HCT116 (cell line): Measurements from ENCODE around the gene ARHGAP21. TPM values are rescaled to one million over a fixed set of nuclear protein-coding genes. Genes with fewer than 3 reads are reported as not detected.

Experiments used
- ATAC-seq: fragments of 200-7000 bp; cut with Tn5 transposase; 2 replicates; pipeline ENCODE4 v1.9.1; 2020; ENCODE audit warnings: mild to moderate bottlenecking, moderate library complexity
- BruUV-seq: library from RNA; stranded (reverse); fragments of 400-500 nt; replicated peaks from 2 replicates; lab custom pipeline; 2021; lab: Mats Ljungman, UMichigan
- CTCF ChIA-PET: fragments of 300-600 bp; sonication (Branson Sonifier 250); formaldehyde crosslinking; loops from one replicate; lab custom pipeline; 2021; ENCODE audit warnings: antibody characterized with exemption; lab: Charles Lee
- POLR2A ChIA-PET: fragments of 300-600, 350-600 bp; sonication (Branson Sonifier 250); formaldehyde crosslinking; loops from one replicate; lab custom pipeline; 2021; ENCODE audit warnings: antibody characterized with exemption; lab: Charles Lee
- RAD21 ChIA-PET, 2 experiments: fragments of 300-600 bp; sonication (Branson Sonifier 250); formaldehyde crosslinking; loops; one replicate each; lab custom pipeline; 2023; ENCODE audit warnings: low total read pairs in 2 of 2; ENCODE audit not compliant: uncharacterized antibody in 2 of 2, unreplicated experiment in 2 of 2, low non-redundant PET in 1 of 2; lab: Charles Lee
- DNase-seq: peaks from one replicate; pipeline ENCODE4 v3.0.0-alpha.2; 2010; ENCODE audit warnings: low read depth, low spot score
- H2AFZ ChIP-seq: fragments of 200-600 bp; shearing (Covaris generic), sonication (generic); 2 replicates; pipeline ENCODE4 v1.6.1; 2017; ENCODE audit warnings: low read depth, mixed run types, mixed read lengths, antibody characterized with exemption, low read length; ENCODE audit not compliant: poor library complexity, severe bottlenecking
- H3K27ac ChIP-seq: 2 replicates; pipeline ENCODE4 v1.5.1; 2012; ENCODE audit warnings: low read depth, low read length
- H3K27me3 ChIP-seq: fragments of 200-600 bp; sonication (generic); 2 replicates; pipeline ENCODE4 v1.6.1; 2016; ENCODE audit warnings: mixed run types, low read length, mixed read lengths; ENCODE audit not compliant: insufficient read depth
- H3K36me3 ChIP-seq, 2 experiments: fragments of 200-500 bp in 1 of 2; fragments of 200-600 bp in 1 of 2; sonication (Bioruptor generic) in 1 of 2; sonication (generic) in 1 of 2; 2 replicates each; pipeline versions ENCODE4 v1.5.1 to v1.6.1; 2014 to 2016; ENCODE audit warnings: low read length in 2 of 2, inconsistent platforms in 1 of 2, mixed read lengths in 1 of 2, mixed run types in 1 of 2; ENCODE audit not compliant: insufficient read depth in 2 of 2, control insufficient read depth in 1 of 2
- H3K4me1 ChIP-seq, 2 experiments: fragments of 200-600 bp in 1 of 2; sonication (generic) in 1 of 2; 2 replicates each; pipeline versions ENCODE4 v1.5.1 to v1.6.1; 2012 to 2017; ENCODE audit warnings: low read length in 2 of 2, inconsistent platforms in 1 of 2, mild to moderate bottlenecking in 1 of 2, mixed read lengths in 1 of 2, mixed run types in 1 of 2, moderate library complexity in 1 of 2; ENCODE audit not compliant: insufficient read depth in 2 of 2, control insufficient read depth in 1 of 2
- H3K4me2 ChIP-seq: fragments of 200-600 bp; sonication (generic); 2 replicates; pipeline ENCODE4 v1.6.1; 2017; ENCODE audit warnings: mixed run types, low read length, mixed read lengths
- H3K4me3 ChIP-seq, 2 experiments: fragments of 200-600 bp in 1 of 2; sonication (generic) in 1 of 2; replicated peaks in 1 of 2; 2 replicates each; pipeline ENCODE4 v1.5.1; 2011 to 2016; ENCODE audit warnings: low read length in 2 of 2, control low read depth in 1 of 2, low read depth in 1 of 2, mild to moderate bottlenecking in 1 of 2, mixed read lengths in 1 of 2, mixed run types in 1 of 2
- H3K79me2 ChIP-seq: fragments of 200-600 bp; sonication (generic); 2 replicates; pipeline ENCODE4 v1.6.1; 2017; ENCODE audit warnings: mild to moderate bottlenecking, mixed run types, low read length, moderate library complexity, mixed read lengths; ENCODE audit not compliant: insufficient read depth
- H3K9ac ChIP-seq: fragments of 200-600 bp; sonication (generic); 2 replicates; pipeline ENCODE4 v1.6.1; 2016; ENCODE audit warnings: low read length, mixed read lengths
- H3K9me2 ChIP-seq: fragments of 200-600 bp; sonication (generic), shearing (Covaris generic); 2 replicates; pipeline ENCODE4 v1.6.1; 2017; ENCODE audit warnings: mixed run types, mild to moderate bottlenecking, moderate library complexity; ENCODE audit not compliant: insufficient read depth
- H3K9me3 ChIP-seq, 2 experiments: fragments of 200-500 bp in 1 of 2; fragments of 200-600 bp in 1 of 2; sonication (Bioruptor generic) in 1 of 2; sonication (generic) in 1 of 2; 2 replicates each; pipeline ENCODE4 v1.6.1; 2014 to 2017; ENCODE audit warnings: low read length in 2 of 2, mixed read lengths in 2 of 2, inconsistent platforms in 1 of 2, low read depth in 1 of 2, mild to moderate bottlenecking in 1 of 2, mixed run types in 1 of 2, moderate library complexity in 1 of 2; ENCODE audit not compliant: control insufficient read depth in 1 of 2, insufficient read depth in 1 of 2
- H4K20me1 ChIP-seq: fragments of 200-600 bp; sonication (generic), shearing (Covaris generic); 2 replicates; pipeline ENCODE4 v1.6.1; 2017; ENCODE audit warnings: mixed run types, mild to moderate bottlenecking, moderate library complexity; ENCODE audit not compliant: insufficient read depth
- CEBPB ChIP-seq: IDR thresholded peaks from 2 replicates; pipeline ENCODE4 v1.6.1; 2012; ENCODE audit warnings: low read depth
- EGR1 ChIP-seq: IDR thresholded peaks from 2 replicates; pipeline ENCODE4 v1.6.1; 2012; ENCODE audit warnings: low read depth
- ELF1 ChIP-seq: IDR thresholded peaks from 2 replicates; pipeline ENCODE4 v1.6.1; 2012; ENCODE audit warnings: low read depth, borderline replicate concordance
- EZH2 ChIP-seq: fragments of 200-600 bp; sonication (generic); IDR thresholded peaks from 2 replicates; pipeline ENCODE4 v1.6.1; 2017; ENCODE audit warnings: antibody characterized with exemption, mixed run types
- FOSL1 ChIP-seq: IDR thresholded peaks from 2 replicates; pipeline ENCODE4 v1.6.1; 2012; ENCODE audit warnings: low read depth
- POLR2AphosphoS5 ChIP-seq: IDR thresholded peaks from 2 replicates; pipeline ENCODE4 v1.6.1; 2011; ENCODE audit warnings: mild to moderate bottlenecking, low read depth, low read length, moderate library complexity
- SRF ChIP-seq: IDR thresholded peaks from 2 replicates; pipeline ENCODE4 v1.6.1; 2012; ENCODE audit warnings: low read depth
- TCF7L2 ChIP-seq: IDR thresholded peaks from 2 replicates; pipeline ENCODE4 v1.7.0; 2011; ENCODE audit warnings: borderline replicate concordance, inconsistent platforms; ENCODE audit not compliant: insufficient read depth, insufficient read length; ENCODE audit errors: extremely low read depth
- YY1 ChIP-seq: IDR thresholded peaks from 2 replicates; pipeline ENCODE4 v1.6.1; 2011; ENCODE audit warnings: low read length, low read depth, moderate library complexity, mild to moderate bottlenecking; ENCODE audit not compliant: insufficient replicate concordance; ENCODE audit errors: extremely low read depth
- ZBTB33 ChIP-seq: IDR thresholded peaks from 2 replicates; pipeline ENCODE4 v1.6.1; 2011; ENCODE audit warnings: mild to moderate bottlenecking, low read length, moderate library complexity; ENCODE audit not compliant: insufficient replicate concordance; ENCODE audit errors: extremely low read depth
- ZNF274 ChIP-seq: fragments of 200-500 bp; sonication (Bioruptor generic); IDR thresholded peaks from 2 replicates; pipeline ENCODE4 v1.6.1; 2014; ENCODE audit warnings: mild to moderate bottlenecking, low read depth, low read length, inconsistent platforms
- intact Hi-C: fragments of 100-400 bp; cut with micrococcal nuclease; formaldehyde crosslinking; loops from 2 replicates; pipeline ENCODE4 v1.10.0; 2022
- total RNA-seq: library from RNA; stranded (reverse); gene quantifications from one replicate; pipeline ENCODE4 v1.2.1, GENCODE V29; 2021; ENCODE audit not compliant: unreplicated experiment

ARHGAP21 gene
- total RNA-seq, 1 experiment from 2014 or later, result 47.7 TPM

- Histone ChIP-seq H2AFZ (no peak overlapping the region), H4K20me1 (no peaks in the 10 kb centered on the region), H3K79me2 (peaks cover 91% of the 10 kb centered on the region), H3K4me1 (peaks cover 20 to 25% of the 10 kb centered on the region in 2 experiments), H3K27ac (no peak overlapping the region), H3K9me3 (no peaks in the 10 kb centered on the region), H3K4me3 (no peak overlapping the region), H3K9me2 (no peaks in the 10 kb centered on the region), H3K4me2 (peak overlapping the region; percentile 4), H3K27me3 (no peaks in the 10 kb centered on the region), H3K36me3 (no peaks in the 10 kb centered on the region; a peak in 1 of 4 replicates), H3K9ac (no peak overlapping the region)
- ATAC-seq (no peak), DNase-seq (no peak)
- RAD21 ChIA-PET, result no interaction called here
- POLR2A ChIA-PET, result no interaction called here
- intact Hi-C loops, result no loop called here
- CTCF ChIA-PET, result no interaction called here
- TF ChIP-seq CEBPB (0 out of 2 replicates have a peak, but pooled peaks have one; percentile 25), EGR1 (no peak)
- BruUV-seq, result no TSS peak
Observed at GRCh38 chr10:24718031-24718855, 5.4 kb downstream of the ARHGAP21 start.

- CTCF ChIA-PET, result no interaction called here
- DNase-seq (no peak), ATAC-seq (peak; percentile 36; the same call in 1 of the 2 replicates)
- no TSS peak for BruUV-seq
- Histone ChIP-seq H3K36me3 (no peaks in the 10 kb centered on the region), H3K4me3 (no peak overlapping the region), H3K4me2 (no peak overlapping the region), H3K9ac (no peak overlapping the region), H3K27me3 (no peaks in the 10 kb centered on the region), H4K20me1 (no peaks in the 10 kb centered on the region), H2AFZ (no peak overlapping the region), H3K79me2 (peaks cover 98% of the 10 kb centered on the region), H3K9me3 (no peaks in the 10 kb centered on the region), H3K4me1 (peaks cover 17 to 25% of the 10 kb centered on the region in 2 experiments), H3K9me2 (no peaks in the 10 kb centered on the region), H3K27ac (no peak overlapping the region)
- POLR2A ChIA-PET, result no interaction called here
- TF ChIP-seq ZNF274 (no peak), FOSL1 (no peak), EZH2 (no peak), EGR1 (no peak), POLR2AphosphoS5 (no peak), YY1 (no peak), ELF1 (no peak), ZBTB33 (no peak), TCF7L2 (no peak), SRF (no peak)
- intact Hi-C loops, result no loop called here
- RAD21 ChIA-PET, result no interaction called here
Observed at GRCh38 chr10:24716295-24716694, 7.4 kb downstream of the ARHGAP21 start.
